Peyer's patch (tissue), 4 donors: ENCODE data around the gene MCRIP1. TPM values are rescaled to one million over a fixed set of nuclear protein-coding genes. Genes with fewer than 3 reads are reported as not detected.

Experiments used
- DNase-seq, 3 donors: peaks; one replicate each; pipeline ENCODE4 v3.0.0-alpha.2; 2017 to 2019
- H3K27ac ChIP-seq, 4 donors: fragments of 200-600 bp; sonication (generic); one replicate each; pipeline ENCODE4 v1.5.1; 2016 to 2019
- H3K27me3 ChIP-seq, 2 donors: fragments of 200-600 bp; sonication (generic); one replicate each; pipeline ENCODE4 v1.5.1; 2019
- H3K36me3 ChIP-seq, 3 donors: fragments of 200-600 bp; sonication (generic); one replicate each; pipeline ENCODE4 v1.5.1; 2016 to 2019
- H3K4me1 ChIP-seq, 4 donors: fragments of 200-600 bp; sonication (generic); one replicate each; pipeline ENCODE4 v1.5.1; 2016 to 2019
- H3K4me3 ChIP-seq, 4 donors: fragments of 200-600 bp; sonication (generic); 1 replicate in 3 of 4; 2 replicates in 1 of 4; pipeline ENCODE4 v1.5.1; 2016 to 2019; ENCODE audit warnings: mild to moderate bottlenecking in 1 of 4
- H3K9me3 ChIP-seq, 4 donors: fragments of 200-600 bp; sonication (generic); one replicate each; pipeline ENCODE4 v1.5.1; 2016 to 2019; ENCODE audit warnings: mild to moderate bottlenecking in 1 of 4
- POLR2A ChIP-seq, 2 donors: fragments of 450-650 bp; IDR thresholded peaks; one replicate each; pipeline ENCODE4 v1.5.1; 2017; ENCODE audit warnings: antibody characterized with exemption in 2 of 2, mild to moderate bottlenecking in 2 of 2, moderate library complexity in 2 of 2
- total RNA-seq, 4 donors: library from RNA; depleted of rRNA; stranded (reverse); fragments of >200 nt; gene quantifications; one replicate each; pipeline ENCODE4 v1.1.0, GENCODE V29; 2016
- TF ChIP-seq, protein P1 (sequence below), 6 experiments: fragments of 450-650 bp in 4 of 6; fragments of 200-600 bp in 2 of 6; sonication (generic) in 1 of 6; IDR thresholded peaks; one replicate each; pipeline ENCODE4 v1.5.1; 2017 to 2019; ENCODE audit warnings: antibody characterized with exemption in 6 of 6, mild to moderate bottlenecking in 3 of 6, moderate library complexity in 1 of 6

MCRIP1 gene
- total RNA-seq, 4 donors from 2014 or later, result 19.6 to 47.9 (median 28.8) TPM

GRCh38 chr17:81863833-81864768 is 31.0 kb upstream of the MCRIP1 start:
- TF ChIP-seq, protein P1, sequence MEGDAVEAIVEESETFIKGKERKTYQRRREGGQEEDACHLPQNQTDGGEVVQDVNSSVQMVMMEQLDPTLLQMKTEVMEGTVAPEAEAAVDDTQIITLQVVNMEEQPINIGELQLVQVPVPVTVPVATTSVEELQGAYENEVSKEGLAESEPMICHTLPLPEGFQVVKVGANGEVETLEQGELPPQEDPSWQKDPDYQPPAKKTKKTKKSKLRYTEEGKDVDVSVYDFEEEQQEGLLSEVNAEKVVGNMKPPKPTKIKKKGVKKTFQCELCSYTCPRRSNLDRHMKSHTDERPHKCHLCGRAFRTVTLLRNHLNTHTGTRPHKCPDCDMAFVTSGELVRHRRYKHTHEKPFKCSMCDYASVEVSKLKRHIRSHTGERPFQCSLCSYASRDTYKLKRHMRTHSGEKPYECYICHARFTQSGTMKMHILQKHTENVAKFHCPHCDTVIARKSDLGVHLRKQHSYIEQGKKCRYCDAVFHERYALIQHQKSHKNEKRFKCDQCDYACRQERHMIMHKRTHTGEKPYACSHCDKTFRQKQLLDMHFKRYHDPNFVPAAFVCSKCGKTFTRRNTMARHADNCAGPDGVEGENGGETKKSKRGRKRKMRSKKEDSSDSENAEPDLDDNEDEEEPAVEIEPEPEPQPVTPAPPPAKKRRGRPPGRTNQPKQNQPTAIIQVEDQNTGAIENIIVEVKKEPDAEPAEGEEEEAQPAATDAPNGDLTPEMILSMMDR (IDR thresholded peaks at IDR 0.05), result peak in 1 of 6 experiments; percentile 6
- peak in 1 of 2 donors; percentile 39 for TF ChIP-seq POLR2A (IDR thresholded peaks at IDR 0.05)
- Histone ChIP-seq H3K4me1 (peaks cover 7 to 77% (median 17%) of the 10 kb centered on the region in 4 donors), H3K9me3 (no peaks in the 10 kb centered on the region), H3K36me3 (peaks cover 0 to 16% (median 0%) of the 10 kb centered on the region in 3 donors), H3K27me3 (no peaks in the 10 kb centered on the region), H3K27ac (peak overlapping the region in 3 of 4 donors; percentile 58 to 100 (median 99)), H3K4me3 (no peak overlapping the region)
- DNase-seq, result peak in 1 of 3 donors; percentile 68

- TF ChIP-seq POLR2A (IDR thresholded peaks at IDR 0.05), result no peak
- TF ChIP-seq, protein P1 (IDR thresholded peaks at IDR 0.05), result no peak
- H3K4me3 ChIP-seq, result no peak overlapping the region
- H3K36me3 ChIP-seq, result peaks cover 0 to 16% (median 0%) of the 10 kb centered on the region in 3 donors
- H3K27ac ChIP-seq, result peak overlapping the region in 3 of 4 donors; percentile 58 to 100 (median 99)
- DNase-seq, result peak in 1 of 3 donors; percentile 65
- H3K4me1 ChIP-seq, result peaks cover 5 to 77% (median 24%) of the 10 kb centered on the region in 4 donors
- H3K27me3 ChIP-seq, result no peaks in the 10 kb centered on the region
- H3K9me3 ChIP-seq, result no peaks in the 10 kb centered on the region
These were observed 30.1 kb upstream of the MCRIP1 start for GRCh38 chr17:81863123-81863675.

DNA sequence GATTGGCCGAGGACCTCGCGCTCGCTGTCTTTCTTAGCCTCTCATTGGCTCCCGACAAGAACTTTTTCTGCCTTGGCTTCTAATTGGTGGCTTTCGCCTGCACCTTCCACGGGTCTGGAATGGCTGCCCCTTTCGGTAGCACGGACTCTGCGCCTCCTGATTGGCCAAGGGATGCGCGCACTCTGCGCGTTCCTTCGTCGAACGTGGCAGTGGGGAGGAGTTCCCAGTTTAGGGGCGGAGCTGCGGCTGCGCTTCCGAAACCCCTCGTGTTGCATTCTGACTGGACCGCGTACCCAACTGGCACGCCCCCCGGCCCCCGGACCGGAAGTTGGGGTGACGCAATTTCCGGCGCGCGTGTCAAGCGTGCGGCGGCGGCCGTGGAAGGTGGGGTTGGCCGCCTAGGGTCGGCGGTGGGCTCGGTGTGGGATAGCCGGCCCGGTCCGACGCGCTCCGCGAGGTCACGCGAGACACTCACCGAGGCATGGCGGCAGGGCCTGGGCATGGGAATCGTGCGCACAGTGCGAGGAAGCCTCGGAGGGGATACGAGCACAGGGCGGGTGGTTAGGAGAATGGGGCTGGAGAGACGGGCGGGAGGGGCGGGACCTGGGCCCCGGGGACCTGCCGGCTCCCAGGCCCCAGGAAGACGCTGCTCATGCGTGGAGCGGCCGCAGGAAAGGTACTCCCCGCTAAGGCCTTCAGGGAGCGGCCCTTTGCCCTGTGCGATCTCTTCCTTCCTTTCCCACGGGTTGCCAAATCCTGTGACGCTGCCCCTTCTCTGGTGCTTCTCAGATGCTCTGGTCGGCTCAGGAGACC is 27.9 kb upstream of the MCRIP1 start:
- Histone ChIP-seq H3K27ac (peak overlapping the region; percentile 95 to 99 (median 98)), H3K9me3 (no peaks in the 10 kb centered on the region), H3K27me3 (no peaks in the 10 kb centered on the region), H3K4me3 (peak overlapping the region; percentile 62 to 100 (median 79)), H3K36me3 (peaks cover 0 to 25% (median 0%) of the 10 kb centered on the region in 3 donors), H3K4me1 (peaks cover 0 to 77% (median 19%) of the 10 kb centered on the region in 4 donors)
- peak; percentile 92 to 99 for TF ChIP-seq POLR2A (IDR thresholded peaks at IDR 0.05)
- TF ChIP-seq, protein P1 (IDR thresholded peaks at IDR 0.05), result peak in 4 of 6 experiments; percentile 6 to 49 (median 32)
- DNase-seq, result peak; percentile 98 to 99 (median 99)

DNA sequence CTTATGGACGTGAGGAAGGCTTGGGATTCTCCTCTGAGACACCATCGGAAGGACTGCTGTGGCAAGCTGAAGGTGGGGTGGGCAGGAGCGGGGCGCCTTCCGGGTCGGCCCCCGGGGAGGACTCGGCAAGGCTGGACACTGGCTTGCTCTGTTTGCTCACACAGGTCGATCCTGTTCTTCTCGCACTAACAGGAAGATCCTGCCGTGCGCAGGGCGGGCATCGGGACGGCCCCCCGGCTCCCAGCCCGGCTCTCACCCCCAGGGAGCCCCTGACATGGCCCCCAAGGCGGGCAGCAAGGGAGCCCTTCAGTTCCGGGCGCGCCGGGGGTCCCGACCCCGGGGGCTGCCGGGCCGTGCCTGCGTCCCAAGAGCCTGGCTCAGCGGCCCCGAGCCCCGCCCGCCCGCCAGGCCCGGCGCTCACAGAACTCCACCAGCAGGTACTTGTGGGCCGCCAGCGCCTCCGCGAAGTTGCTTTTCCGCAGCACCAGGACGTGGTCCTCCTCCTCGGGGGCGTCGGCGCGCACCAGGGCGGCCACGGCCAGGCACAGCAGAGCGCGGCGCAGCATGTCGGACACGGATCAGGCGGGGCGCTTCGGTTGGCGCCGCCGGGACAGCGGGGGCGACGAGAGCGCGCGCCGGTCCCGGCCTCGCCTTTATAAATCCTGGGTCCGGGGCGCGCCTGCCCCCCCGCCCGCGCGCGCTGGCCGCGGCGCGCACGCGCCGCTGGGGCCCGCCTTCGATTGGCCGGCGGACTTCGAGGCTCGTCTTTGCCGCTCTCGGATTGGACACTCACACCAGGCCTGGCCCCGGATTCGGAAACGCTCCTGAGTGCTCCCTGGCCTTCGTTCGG is 27.0 kb upstream of the MCRIP1 start, which contains the start of gene P4HB:
TSS of gene P4HB (minus strand) at position 630 of the 850 bp plus-strand sequence. CDS start at position 566, 64 bp downstream.
- Histone ChIP-seq H3K9me3 (no peaks in the 10 kb centered on the region), H3K36me3 (peaks cover 0 to 33% (median 0%) of the 10 kb centered on the region in 3 donors), H3K27me3 (no peaks in the 10 kb centered on the region), H3K27ac (peak within 1 kb of the TSS; percentile 95 to 99 (median 98)), H3K4me3 (peak within 1 kb of the TSS; percentile 93 to 100 (median 99)), H3K4me1 (peaks cover 0 to 80% (median 19%) of the 10 kb centered on the region in 4 donors)
- DNase-seq, result peak in 1 of 3 donors; percentile 98
- TF ChIP-seq POLR2A (IDR thresholded peaks at IDR 0.05), result peak; percentile 92 to 94
- TF ChIP-seq, protein P1 (IDR thresholded peaks at IDR 0.05), result no peak
